ENCODE results near the gene COMMD1.
"Not testable (repeated sequence)": the region's sequence is repeated elsewhere in the genome, so short reads cannot be mapped to it uniquely, and the experiment has no call there.

COMMD1 gene

GRCh38 chr2:62040926-62041325 lies 135.5 kb downstream of the COMMD1 start:
- H3K79me1 ChIP-seq (replicated peaks; ENCODE audit: low read length, poor library complexity, severe bottlenecking), result peaks cover 11% of the 10 kb centered on the region
- H2BK120ac ChIP-seq (ENCODE audit: low read depth, low read length), result no peak overlapping the region
- H4K8ac ChIP-seq (ENCODE audit: low read length), result no peak overlapping the region
- no peaks in the 10 kb centered on the region for H3K9me3 ChIP-seq (ENCODE audit: control insufficient read depth, low read length)
- H3K23ac ChIP-seq (ENCODE audit: low read length in 2 of 2), result no peak overlapping the region
- H3K14ac ChIP-seq (ENCODE audit: low read length in 2 of 2), result no peak overlapping the region
- H2BK12ac ChIP-seq (ENCODE audit: low read length in 2 of 2), result no peak overlapping the region
- DNase-seq, result no peak
- no peak overlapping the region for H3K4me2 ChIP-seq (ENCODE audit: low read length, poor library complexity, severe bottlenecking)
- no peak overlapping the region for H3K4ac ChIP-seq (ENCODE audit: low read depth in 1 of 2, low read length in 2 of 2)
- H4K91ac ChIP-seq (ENCODE audit: low read length), result no peak overlapping the region
- no peak overlapping the region for H3K9ac ChIP-seq (ENCODE audit: low read length)
- no peak overlapping the region for H3K27ac ChIP-seq (ENCODE audit: low read length, poor library complexity, severe bottlenecking)
- H3K4me3 ChIP-seq (ENCODE audit: insufficient read depth in 1 of 2, low read depth in 1 of 2, low read length in 2 of 2), result no peak overlapping the region
- 100% methylated on average over 1 of the region's 3 CpGs for WGBS
- H3K27me3 ChIP-seq (ENCODE audit: control insufficient read depth in 1 of 2, insufficient read depth in 1 of 2, low read length in 2 of 2), result no peaks in the 10 kb centered on the region
- no peak overlapping the region for H3K18ac ChIP-seq (ENCODE audit: low read depth in 1 of 2, low read length in 2 of 2)
- no peak overlapping the region for H2AK5ac ChIP-seq (ENCODE audit: low read length, severe bottlenecking)
- no peak overlapping the region for H2BK15ac ChIP-seq (ENCODE audit: low read depth, poor library complexity, severe bottlenecking)
- no peaks in the 10 kb centered on the region for H3K4me1 ChIP-seq (ENCODE audit: control insufficient read depth, insufficient read depth, low read depth, low read length)
- no peak overlapping the region for H2BK5ac ChIP-seq (ENCODE audit: low read depth, low read length, poor library complexity, severe bottlenecking)
- H3K36me3 ChIP-seq (ENCODE audit: control insufficient read depth in 1 of 2, insufficient read depth in 2 of 2, low read depth in 1 of 2, low read length in 2 of 2), result peaks cover 0 to 3% of the 10 kb centered on the region in 2 experiments
- H2AFZ ChIP-seq (ENCODE audit: low read depth, low read length), result no peak overlapping the region

- not testable (repeated sequence) for H3K9me3 ChIP-seq (ENCODE audit: control insufficient read depth, low read length); H3K18ac ChIP-seq (ENCODE audit: low read depth in 1 of 2, low read length in 2 of 2); H3K4me3 ChIP-seq (ENCODE audit: insufficient read depth in 1 of 2, low read depth in 1 of 2, low read length in 2 of 2); H3K36me3 ChIP-seq (ENCODE audit: control insufficient read depth in 1 of 2, insufficient read depth in 2 of 2, low read depth in 1 of 2, low read length in 2 of 2); H2AFZ ChIP-seq (ENCODE audit: low read depth, low read length); DNase-seq; H2BK120ac ChIP-seq (ENCODE audit: low read depth, low read length); H2BK12ac ChIP-seq (ENCODE audit: low read length in 2 of 2); H3K27me3 ChIP-seq (ENCODE audit: control insufficient read depth in 1 of 2, insufficient read depth in 1 of 2, low read length in 2 of 2); H2BK5ac ChIP-seq (ENCODE audit: low read depth, low read length, poor library complexity, severe bottlenecking); H3K23ac ChIP-seq (ENCODE audit: low read length in 2 of 2); H2BK15ac ChIP-seq (ENCODE audit: low read depth, poor library complexity, severe bottlenecking); H3K27ac ChIP-seq (ENCODE audit: low read length, poor library complexity, severe bottlenecking); H3K4me1 ChIP-seq (ENCODE audit: control insufficient read depth, insufficient read depth, low read depth, low read length); H2AK5ac ChIP-seq (ENCODE audit: low read length, severe bottlenecking); H3K4me2 ChIP-seq (ENCODE audit: low read length, poor library complexity, severe bottlenecking); H3K4ac ChIP-seq (ENCODE audit: low read depth in 1 of 2, low read length in 2 of 2); H4K91ac ChIP-seq (ENCODE audit: low read length); H3K14ac ChIP-seq (ENCODE audit: low read length in 2 of 2); H3K9ac ChIP-seq (ENCODE audit: low read length); H4K8ac ChIP-seq (ENCODE audit: low read length)
- 98% methylated on average over 16 of the region's 16 CpGs for WGBS
- peaks cover 11% of the 10 kb centered on the region for H3K79me1 ChIP-seq (replicated peaks; ENCODE audit: low read length, poor library complexity, severe bottlenecking)
These were observed 136.4 kb downstream of the COMMD1 start for GRCh38 chr2:62041701-62042385.

GRCh38 chr2:62042400-62042799 lies 136.9 kb downstream of the COMMD1 start:
- no peak overlapping the region for H2AK5ac ChIP-seq (ENCODE audit: low read length, severe bottlenecking)
- 97% methylated on average over 29 of the region's 30 CpGs for WGBS
- no peaks in the 10 kb centered on the region for H3K27me3 ChIP-seq (ENCODE audit: control insufficient read depth in 1 of 2, insufficient read depth in 1 of 2, low read length in 2 of 2)
- no peak overlapping the region for H3K4me2 ChIP-seq (ENCODE audit: low read length, poor library complexity, severe bottlenecking)
- no peak overlapping the region for H2BK15ac ChIP-seq (ENCODE audit: low read depth, poor library complexity, severe bottlenecking)
- H3K23ac ChIP-seq (ENCODE audit: low read length in 2 of 2), result no peak overlapping the region
- H3K4ac ChIP-seq (ENCODE audit: low read depth in 1 of 2, low read length in 2 of 2), result no peak overlapping the region
- H2BK12ac ChIP-seq (ENCODE audit: low read length in 2 of 2), result no peak overlapping the region
- no peak overlapping the region for H3K9ac ChIP-seq (ENCODE audit: low read length)
- no peaks in the 10 kb centered on the region for H3K4me1 ChIP-seq (ENCODE audit: control insufficient read depth, insufficient read depth, low read depth, low read length)
- no peak overlapping the region for H2AFZ ChIP-seq (ENCODE audit: low read depth, low read length)
- H3K79me1 ChIP-seq (replicated peaks; ENCODE audit: low read length, poor library complexity, severe bottlenecking), result peaks cover 9% of the 10 kb centered on the region
- H2BK120ac ChIP-seq (ENCODE audit: low read depth, low read length), result no peak overlapping the region
- no peak overlapping the region for H2BK5ac ChIP-seq (ENCODE audit: low read depth, low read length, poor library complexity, severe bottlenecking)
- H3K18ac ChIP-seq (ENCODE audit: low read depth in 1 of 2, low read length in 2 of 2), result no peak overlapping the region
- H3K27ac ChIP-seq (ENCODE audit: low read length, poor library complexity, severe bottlenecking), result no peak overlapping the region
- DNase-seq, result no peak
- no peak overlapping the region for H4K91ac ChIP-seq (ENCODE audit: low read length)
- no peak overlapping the region for H3K14ac ChIP-seq (ENCODE audit: low read length in 2 of 2)
- no peaks in the 10 kb centered on the region for H3K9me3 ChIP-seq (ENCODE audit: control insufficient read depth, low read length)
- no peak overlapping the region for H3K4me3 ChIP-seq (ENCODE audit: insufficient read depth in 1 of 2, low read depth in 1 of 2, low read length in 2 of 2)
- H4K8ac ChIP-seq (ENCODE audit: low read length), result no peak overlapping the region
- H3K36me3 ChIP-seq (ENCODE audit: control insufficient read depth in 1 of 2, insufficient read depth in 2 of 2, low read depth in 1 of 2, low read length in 2 of 2), result peaks cover 0 to 3% of the 10 kb centered on the region in 2 experiments

GRCh38 chr2:62042944-62043343 lies 137.5 kb downstream of the COMMD1 start:
- Histone ChIP-seq H4K91ac (ENCODE audit: low read length) (no peak overlapping the region), H3K14ac (ENCODE audit: low read length in 2 of 2) (no peak overlapping the region), H3K79me1 (replicated peaks; ENCODE audit: low read length, poor library complexity, severe bottlenecking) (peaks cover 9% of the 10 kb centered on the region), H3K9ac (ENCODE audit: low read length) (no peak overlapping the region), H3K4ac (ENCODE audit: low read depth in 1 of 2, low read length in 2 of 2) (no peak overlapping the region), H2BK15ac (ENCODE audit: low read depth, poor library complexity, severe bottlenecking) (no peak overlapping the region), H3K36me3 (ENCODE audit: control insufficient read depth in 1 of 2, insufficient read depth in 2 of 2, low read depth in 1 of 2, low read length in 2 of 2) (peaks cover 0 to 3% of the 10 kb centered on the region in 2 experiments), H3K27me3 (ENCODE audit: control insufficient read depth in 1 of 2, insufficient read depth in 1 of 2, low read length in 2 of 2) (no peaks in the 10 kb centered on the region), H2BK5ac (ENCODE audit: low read depth, low read length, poor library complexity, severe bottlenecking) (no peak overlapping the region), H2AFZ (ENCODE audit: low read depth, low read length) (no peak overlapping the region), H3K27ac (ENCODE audit: low read length, poor library complexity, severe bottlenecking) (no peak overlapping the region), H3K4me2 (ENCODE audit: low read length, poor library complexity, severe bottlenecking) (no peak overlapping the region), H3K4me1 (ENCODE audit: control insufficient read depth, insufficient read depth, low read depth, low read length) (no peaks in the 10 kb centered on the region), H3K4me3 (ENCODE audit: insufficient read depth in 1 of 2, low read depth in 1 of 2, low read length in 2 of 2) (no peak overlapping the region), H4K8ac (ENCODE audit: low read length) (no peak overlapping the region), H2AK5ac (ENCODE audit: low read length, severe bottlenecking) (no peak overlapping the region), H3K9me3 (ENCODE audit: control insufficient read depth, low read length) (no peaks in the 10 kb centered on the region), H3K23ac (ENCODE audit: low read length in 2 of 2) (no peak overlapping the region), H2BK120ac (ENCODE audit: low read depth, low read length) (no peak overlapping the region), H2BK12ac (ENCODE audit: low read length in 2 of 2) (no peak overlapping the region), H3K18ac (ENCODE audit: low read depth in 1 of 2, low read length in 2 of 2) (no peak overlapping the region)
- no peak for DNase-seq
- 91% methylated on average over 2 of the region's 2 CpGs for WGBS

All from mesenchymal stem cell (in vitro differentiated cells and primary cell).